Measurements from ENCODE around the gene MMP14. TPM values are rescaled to one million over a fixed set of nuclear protein-coding genes. Genes with fewer than 3 reads are reported as not detected.

MMP14 gene
- total and polyA plus RNA-seq, 9 of the 15 experiments (the other 6 are each of a cell fraction or from before 2014, with no cell fraction given) = 0.36 to 5.8 (median 1.3) TPM; not detected in 2

DNA sequence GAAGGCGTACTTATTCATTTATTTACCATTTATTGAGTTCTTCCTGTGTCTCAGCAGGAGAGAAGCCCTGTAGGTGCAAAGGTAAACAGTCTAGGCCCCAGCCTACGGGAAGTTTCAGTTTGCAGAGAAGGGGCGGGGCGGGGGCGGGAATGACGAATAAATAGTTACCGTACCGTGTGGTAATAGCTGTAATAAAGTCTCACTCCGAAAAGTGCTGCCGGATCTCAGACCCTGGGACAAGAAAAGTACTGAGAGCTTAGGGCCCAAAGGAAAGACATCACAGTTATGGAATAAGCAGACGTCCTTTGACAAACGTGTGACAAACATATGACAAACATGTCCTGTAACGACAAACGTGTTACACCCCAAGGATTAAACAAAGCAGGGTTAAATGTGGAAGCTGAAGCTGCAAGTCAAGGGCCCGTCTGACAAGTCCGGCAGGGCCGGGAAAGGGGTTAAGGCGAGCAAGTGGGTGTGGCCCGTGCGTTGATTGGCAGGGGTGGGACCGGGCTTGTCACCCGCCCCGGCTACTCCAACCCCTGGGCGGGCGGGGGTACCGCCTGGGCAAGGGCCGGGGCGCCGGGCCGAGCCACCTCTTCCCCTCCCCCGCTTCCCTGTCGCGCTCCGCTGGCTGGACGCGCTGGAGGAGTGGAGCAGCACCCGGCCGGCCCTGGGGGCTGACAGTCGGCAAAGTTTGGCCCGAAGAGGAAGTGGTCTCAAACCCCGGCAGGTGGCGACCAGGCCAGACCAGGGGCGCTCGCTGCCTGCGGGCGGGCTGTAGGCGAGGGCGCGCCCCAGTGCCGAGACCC, 35.0 kb downstream of the MMP14 start, which contains the start of gene LRP10 (continued):
- TF ChIP-seq, protein P1, sequence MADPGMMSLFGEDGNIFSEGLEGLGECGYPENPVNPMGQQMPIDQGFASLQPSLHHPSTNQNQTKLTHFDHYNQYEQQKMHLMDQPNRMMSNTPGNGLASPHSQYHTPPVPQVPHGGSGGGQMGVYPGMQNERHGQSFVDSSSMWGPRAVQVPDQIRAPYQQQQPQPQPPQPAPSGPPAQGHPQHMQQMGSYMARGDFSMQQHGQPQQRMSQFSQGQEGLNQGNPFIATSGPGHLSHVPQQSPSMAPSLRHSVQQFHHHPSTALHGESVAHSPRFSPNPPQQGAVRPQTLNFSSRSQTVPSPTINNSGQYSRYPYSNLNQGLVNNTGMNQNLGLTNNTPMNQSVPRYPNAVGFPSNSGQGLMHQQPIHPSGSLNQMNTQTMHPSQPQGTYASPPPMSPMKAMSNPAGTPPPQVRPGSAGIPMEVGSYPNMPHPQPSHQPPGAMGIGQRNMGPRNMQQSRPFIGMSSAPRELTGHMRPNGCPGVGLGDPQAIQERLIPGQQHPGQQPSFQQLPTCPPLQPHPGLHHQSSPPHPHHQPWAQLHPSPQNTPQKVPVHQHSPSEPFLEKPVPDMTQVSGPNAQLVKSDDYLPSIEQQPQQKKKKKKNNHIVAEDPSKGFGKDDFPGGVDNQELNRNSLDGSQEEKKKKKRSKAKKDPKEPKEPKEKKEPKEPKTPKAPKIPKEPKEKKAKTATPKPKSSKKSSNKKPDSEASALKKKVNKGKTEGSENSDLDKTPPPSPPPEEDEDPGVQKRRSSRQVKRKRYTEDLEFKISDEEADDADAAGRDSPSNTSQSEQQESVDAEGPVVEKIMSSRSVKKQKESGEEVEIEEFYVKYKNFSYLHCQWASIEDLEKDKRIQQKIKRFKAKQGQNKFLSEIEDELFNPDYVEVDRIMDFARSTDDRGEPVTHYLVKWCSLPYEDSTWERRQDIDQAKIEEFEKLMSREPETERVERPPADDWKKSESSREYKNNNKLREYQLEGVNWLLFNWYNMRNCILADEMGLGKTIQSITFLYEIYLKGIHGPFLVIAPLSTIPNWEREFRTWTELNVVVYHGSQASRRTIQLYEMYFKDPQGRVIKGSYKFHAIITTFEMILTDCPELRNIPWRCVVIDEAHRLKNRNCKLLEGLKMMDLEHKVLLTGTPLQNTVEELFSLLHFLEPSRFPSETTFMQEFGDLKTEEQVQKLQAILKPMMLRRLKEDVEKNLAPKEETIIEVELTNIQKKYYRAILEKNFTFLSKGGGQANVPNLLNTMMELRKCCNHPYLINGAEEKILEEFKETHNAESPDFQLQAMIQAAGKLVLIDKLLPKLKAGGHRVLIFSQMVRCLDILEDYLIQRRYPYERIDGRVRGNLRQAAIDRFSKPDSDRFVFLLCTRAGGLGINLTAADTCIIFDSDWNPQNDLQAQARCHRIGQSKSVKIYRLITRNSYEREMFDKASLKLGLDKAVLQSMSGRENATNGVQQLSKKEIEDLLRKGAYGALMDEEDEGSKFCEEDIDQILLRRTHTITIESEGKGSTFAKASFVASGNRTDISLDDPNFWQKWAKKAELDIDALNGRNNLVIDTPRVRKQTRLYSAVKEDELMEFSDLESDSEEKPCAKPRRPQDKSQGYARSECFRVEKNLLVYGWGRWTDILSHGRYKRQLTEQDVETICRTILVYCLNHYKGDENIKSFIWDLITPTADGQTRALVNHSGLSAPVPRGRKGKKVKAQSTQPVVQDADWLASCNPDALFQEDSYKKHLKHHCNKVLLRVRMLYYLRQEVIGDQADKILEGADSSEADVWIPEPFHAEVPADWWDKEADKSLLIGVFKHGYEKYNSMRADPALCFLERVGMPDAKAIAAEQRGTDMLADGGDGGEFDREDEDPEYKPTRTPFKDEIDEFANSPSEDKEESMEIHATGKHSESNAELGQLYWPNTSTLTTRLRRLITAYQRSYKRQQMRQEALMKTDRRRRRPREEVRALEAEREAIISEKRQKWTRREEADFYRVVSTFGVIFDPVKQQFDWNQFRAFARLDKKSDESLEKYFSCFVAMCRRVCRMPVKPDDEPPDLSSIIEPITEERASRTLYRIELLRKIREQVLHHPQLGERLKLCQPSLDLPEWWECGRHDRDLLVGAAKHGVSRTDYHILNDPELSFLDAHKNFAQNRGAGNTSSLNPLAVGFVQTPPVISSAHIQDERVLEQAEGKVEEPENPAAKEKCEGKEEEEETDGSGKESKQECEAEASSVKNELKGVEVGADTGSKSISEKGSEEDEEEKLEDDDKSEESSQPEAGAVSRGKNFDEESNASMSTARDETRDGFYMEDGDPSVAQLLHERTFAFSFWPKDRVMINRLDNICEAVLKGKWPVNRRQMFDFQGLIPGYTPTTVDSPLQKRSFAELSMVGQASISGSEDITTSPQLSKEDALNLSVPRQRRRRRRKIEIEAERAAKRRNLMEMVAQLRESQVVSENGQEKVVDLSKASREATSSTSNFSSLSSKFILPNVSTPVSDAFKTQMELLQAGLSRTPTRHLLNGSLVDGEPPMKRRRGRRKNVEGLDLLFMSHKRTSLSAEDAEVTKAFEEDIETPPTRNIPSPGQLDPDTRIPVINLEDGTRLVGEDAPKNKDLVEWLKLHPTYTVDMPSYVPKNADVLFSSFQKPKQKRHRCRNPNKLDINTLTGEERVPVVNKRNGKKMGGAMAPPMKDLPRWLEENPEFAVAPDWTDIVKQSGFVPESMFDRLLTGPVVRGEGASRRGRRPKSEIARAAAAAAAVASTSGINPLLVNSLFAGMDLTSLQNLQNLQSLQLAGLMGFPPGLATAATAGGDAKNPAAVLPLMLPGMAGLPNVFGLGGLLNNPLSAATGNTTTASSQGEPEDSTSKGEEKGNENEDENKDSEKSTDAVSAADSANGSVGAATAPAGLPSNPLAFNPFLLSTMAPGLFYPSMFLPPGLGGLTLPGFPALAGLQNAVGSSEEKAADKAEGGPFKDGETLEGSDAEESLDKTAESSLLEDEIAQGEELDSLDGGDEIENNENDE (IDR thresholded peaks at IDR 0.05; ENCODE audit: low read depth, low read length) = peak; percentile 89
- TF ChIP-seq NFXL1 (CRISPR knock-in tag; IDR thresholded peaks at IDR 0.05) (no peak), CHD2 (IDR thresholded peaks at IDR 0.05; ENCODE audit: low read depth, low read length) (no peak), ZBTB43 (CRISPR knock-in tag; IDR thresholded peaks at IDR 0.05) (no peak), ZNF124 (CRISPR knock-in tag; IDR thresholded peaks at IDR 0.05) (no peak), MAX (CRISPR knock-in tag; IDR thresholded peaks at IDR 0.05) (peak; percentile 50; the same call in 1 of the 2 replicates), ZNF408 (CRISPR knock-in tag; IDR thresholded peaks at IDR 0.05; ENCODE audit: low read depth) (no peak), RBBP5 (IDR thresholded peaks at IDR 0.05; ENCODE audit: borderline replicate concordance, insufficient read depth, low read length, poor library complexity, severe bottlenecking) (no peak), ZBTB17 (CRISPR knock-in tag; IDR thresholded peaks at IDR 0.05) (peak; percentile 25; the same call in 1 of the 2 replicates), FOXM1 (IDR thresholded peaks at IDR 0.05; ENCODE audit: low read depth) (peak; percentile 29; the same call in 1 of the 2 replicates), FOXM1 (CRISPR knock-in tag; IDR thresholded peaks at IDR 0.05; ENCODE audit: low read depth) (no peak), ZNF217 (CRISPR knock-in tag; IDR thresholded peaks at IDR 0.05) (no peak)
- TF ChIP-seq, protein P2, sequence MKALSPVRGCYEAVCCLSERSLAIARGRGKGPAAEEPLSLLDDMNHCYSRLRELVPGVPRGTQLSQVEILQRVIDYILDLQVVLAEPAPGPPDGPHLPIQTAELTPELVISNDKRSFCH (CRISPR knock-in tag; IDR thresholded peaks at IDR 0.05) = no peak
- TF ChIP-seq, protein P2 (tag; IDR thresholded peaks at IDR 0.05) = peak; percentile 27; the same call in 1 of the 2 replicates

Data from K562 (cell line).